Stimulated activated CD4-positive, alpha-beta T cell treated with anti-CD3 and anti-CD28 coated beads, TNF-alpha, amount 100 ng/mL, for 48 hours (primary cell): ENCODE results near the gene CCRL2.

ENCODE experiments used
- DNase-seq, 3 donors: peaks; one replicate each; pipeline ENCODE4 v3.0.0-alpha.2; 2020; ENCODE audit warnings: low read depth in 3 of 3

CCRL2 gene

DNA sequence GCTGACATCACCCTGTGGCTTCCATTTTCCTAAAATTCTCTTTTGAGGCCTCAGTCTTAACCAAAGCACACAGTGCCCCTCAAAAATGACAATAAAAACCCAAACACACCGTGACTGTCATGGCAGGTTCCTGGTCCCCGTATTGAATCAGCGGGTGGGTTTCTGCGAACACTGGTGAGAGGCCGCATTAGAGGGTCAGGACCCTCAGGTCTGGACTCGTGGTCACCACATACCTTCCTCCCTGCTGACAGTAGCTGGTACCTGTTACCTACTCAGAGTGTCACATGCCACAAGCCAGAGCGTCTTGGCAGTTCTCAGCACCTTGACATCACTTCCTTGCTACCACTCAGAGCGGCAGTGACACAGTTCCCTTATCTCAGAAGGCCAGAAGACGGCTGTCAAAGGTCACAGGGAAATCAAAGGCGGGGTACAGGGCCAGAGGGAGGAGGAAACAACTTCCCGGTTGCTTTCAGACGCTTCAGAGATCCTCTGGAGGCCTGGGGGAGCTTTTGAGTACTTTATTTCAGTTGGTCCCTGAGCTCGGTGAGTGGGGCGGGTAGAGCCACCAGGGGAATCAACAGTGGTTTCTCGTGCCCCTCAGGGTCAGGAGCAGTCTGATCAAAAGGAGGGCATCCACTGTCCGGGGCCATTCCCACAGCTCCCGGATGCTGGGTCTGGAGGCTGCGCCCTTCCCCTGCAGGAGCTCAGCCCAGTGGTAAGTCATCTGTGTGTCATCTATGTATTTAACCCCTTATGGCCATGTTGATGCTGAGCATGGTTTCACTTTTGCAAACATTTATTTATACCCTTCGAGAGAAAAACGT is at the start of gene CCRL2, which contains the start of gene CCR5AS:
TSS of gene CCRL2 (plus strand) at position 472 of the 824 bp plus-strand sequence. CDS start 821 bp downstream, outside the sequence.
TSS of gene CCR5AS (minus strand) at position 279 of the 824 bp plus-strand sequence.
- DNase-seq: peak; percentile 12 to 21 (median 20)

DNA sequence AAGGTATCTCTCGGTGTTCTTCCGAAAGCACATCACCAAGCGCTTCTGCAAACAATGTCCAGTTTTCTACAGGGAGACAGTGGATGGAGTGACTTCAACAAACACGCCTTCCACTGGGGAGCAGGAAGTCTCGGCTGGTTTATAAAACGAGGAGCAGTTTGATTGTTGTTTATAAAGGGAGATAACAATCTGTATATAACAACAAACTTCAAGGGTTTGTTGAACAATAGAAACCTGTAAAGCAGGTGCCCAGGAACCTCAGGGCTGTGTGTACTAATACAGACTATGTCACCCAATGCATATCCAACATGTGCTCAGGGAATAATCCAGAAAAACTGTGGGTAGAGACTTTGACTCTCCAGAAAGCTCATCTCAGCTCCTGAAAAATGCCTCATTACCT is 48.6 kb upstream of the CCRL2 start:
- no peak for DNase-seq

GRCh38 chr3:46359733-46360493 is 47.1 kb upstream of the CCRL2 start:
- DNase-seq: no peak

DNA sequence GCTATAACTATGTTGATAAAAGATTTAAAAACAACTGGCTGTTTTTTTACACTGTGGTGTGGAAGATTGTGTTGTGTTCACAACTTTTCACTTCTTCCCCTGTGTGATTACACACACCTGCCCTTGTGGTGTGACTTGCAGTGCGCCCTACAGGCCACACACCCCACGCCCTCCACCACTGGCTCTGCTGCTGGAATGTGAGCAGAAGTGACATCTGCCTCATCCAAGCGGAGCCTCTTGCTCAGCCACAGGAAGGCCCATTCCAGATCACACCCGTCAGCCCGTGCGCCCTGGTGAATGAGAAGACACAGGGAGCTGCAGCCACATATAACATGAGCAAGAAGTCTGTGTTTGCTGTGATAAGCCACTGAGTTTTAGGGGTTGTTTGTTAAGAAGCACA is 46.2 kb upstream of the CCRL2 start:
- DNase-seq: no peak

GRCh38 chr3:46361408-46362283 is 45.4 kb upstream of the CCRL2 start:
- no peak for DNase-seq

- no peak for DNase-seq
These were observed 42.0 kb upstream of the CCRL2 start for GRCh38 chr3:46365041-46365440.

GRCh38 chr3:46365737-46366524 is 41.1 kb upstream of the CCRL2 start:
- no peak for DNase-seq

DNA sequence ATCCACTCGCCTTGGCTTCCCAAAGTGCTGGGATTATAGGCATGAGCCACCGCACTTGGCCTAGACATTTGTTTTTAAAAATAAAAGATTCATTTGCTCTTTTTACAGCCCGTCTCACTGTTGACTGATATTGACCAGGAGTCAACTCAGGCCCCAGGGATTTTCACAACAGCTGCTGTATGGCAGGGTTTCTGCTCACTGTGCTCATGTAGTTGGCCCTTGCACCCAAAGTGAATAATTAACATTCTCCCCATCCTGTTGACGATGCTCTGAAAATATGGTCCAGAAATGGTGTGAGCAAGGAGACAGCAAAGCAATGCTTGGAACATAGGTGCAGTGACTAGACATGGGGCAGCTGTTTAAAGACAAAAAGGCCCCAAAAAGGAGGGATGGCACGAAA is 39.2 kb upstream of the CCRL2 start:
- no peak for DNase-seq

DNA sequence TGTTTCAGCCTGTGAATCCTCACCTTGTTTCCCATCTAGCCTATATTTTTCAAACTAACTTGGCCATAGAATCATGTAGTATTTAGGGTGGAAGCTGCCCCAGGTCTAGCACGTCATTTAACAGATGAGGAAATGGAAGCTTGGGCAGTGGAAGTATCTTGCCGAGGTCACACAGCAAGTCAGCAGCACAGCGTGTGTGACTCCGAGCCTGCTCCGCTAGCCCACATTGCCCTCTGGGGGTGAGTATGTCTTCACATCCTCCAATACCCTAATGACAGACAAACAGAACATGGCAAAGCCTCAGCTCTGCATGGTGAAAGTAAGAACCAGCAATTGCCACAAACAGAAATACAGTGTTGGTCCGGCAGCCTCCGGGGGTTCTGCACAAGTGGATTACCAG is 38.5 kb upstream of the CCRL2 start:
- DNase-seq: no peak

DNA sequence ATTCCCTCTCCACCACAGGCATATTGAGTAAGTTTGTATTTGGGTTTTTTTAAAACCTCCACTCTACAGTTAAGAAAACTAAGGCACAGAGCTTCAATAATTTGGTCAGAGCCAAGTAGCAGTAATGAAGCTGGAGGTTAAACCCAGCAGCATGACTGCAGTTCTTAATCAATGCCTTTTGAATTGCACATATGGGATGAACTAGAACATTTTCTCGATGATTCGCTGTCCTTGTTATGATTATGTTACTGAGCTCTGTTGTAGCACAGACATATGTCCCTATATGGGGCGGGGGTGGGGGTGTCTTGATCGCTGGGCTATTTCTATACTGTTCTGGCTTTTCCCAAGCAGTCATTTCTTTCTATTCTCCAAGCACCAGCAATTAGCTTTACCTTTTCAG is 37.9 kb upstream of the CCRL2 start:
- DNase-seq: no peak

DNA sequence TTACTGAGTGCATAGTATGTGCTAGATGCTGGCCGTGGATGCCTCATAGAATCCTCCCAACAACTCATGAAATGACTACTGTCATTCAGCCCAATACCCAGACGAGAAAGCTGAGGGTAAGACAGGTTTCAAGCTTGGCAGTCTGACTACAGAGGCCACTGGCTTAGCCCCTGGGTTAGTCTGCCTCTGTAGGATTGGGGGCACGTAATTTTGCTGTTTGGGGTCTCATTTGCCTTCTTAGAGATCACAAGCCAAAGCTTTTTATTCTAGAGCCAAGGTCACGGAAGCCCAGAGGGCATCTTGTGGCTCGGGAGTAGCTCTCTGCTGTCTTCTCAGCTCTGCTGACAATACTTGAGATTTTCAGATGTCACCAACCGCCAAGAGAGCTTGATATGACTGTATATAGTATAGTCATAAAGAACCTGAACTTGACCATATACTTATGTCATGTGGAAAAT is 37.4 kb upstream of the CCRL2 start:
- peak in 2 of 3 donors; percentile 20 to 27 for DNase-seq

- DNase-seq: no peak
These were observed 36.1 kb upstream of the CCRL2 start, which contains the start of gene CCR5 for GRCh38 chr3:46370839-46371518. Gene CCR5, plus strand, starts transcription at chr3:46370946. Its CDS starts 1,957 bp downstream, at chr3:46372903.

DNA sequence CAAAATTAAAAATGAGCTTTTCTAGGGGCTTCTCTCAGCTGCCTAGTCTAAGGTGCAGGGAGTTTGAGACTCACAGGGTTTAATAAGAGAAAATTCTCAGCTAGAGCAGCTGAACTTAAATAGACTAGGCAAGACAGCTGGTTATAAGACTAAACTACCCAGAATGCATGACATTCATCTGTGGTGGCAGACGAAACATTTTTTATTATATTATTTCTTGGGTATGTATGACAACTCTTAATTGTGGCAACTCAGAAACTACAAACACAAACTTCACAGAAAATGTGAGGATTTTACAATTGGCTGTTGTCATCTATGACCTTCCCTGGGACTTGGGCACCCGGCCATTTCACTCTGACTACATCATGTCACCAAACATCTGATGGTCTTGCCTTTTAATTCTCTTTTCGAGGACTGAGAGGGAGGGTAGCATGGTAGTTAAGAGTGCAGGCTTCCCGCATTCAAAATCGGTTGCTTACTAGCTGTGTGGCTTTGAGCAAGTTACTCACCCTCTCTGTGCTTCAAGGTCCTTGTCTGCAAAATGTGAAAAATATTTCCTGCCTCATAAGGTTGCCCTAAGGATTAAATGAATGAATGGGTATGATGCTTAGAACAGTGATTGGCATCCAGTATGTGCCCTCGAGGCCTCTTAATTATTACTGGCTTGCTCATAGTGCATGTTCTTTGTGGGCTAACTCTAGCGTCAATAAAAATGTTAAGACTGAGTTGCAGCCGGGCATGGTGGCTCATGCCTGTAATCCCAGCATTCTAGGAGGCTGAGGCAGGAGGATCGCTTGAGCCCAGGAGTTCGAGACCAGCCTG is 35.3 kb upstream of the CCRL2 start:
- no peak for DNase-seq

DNA sequence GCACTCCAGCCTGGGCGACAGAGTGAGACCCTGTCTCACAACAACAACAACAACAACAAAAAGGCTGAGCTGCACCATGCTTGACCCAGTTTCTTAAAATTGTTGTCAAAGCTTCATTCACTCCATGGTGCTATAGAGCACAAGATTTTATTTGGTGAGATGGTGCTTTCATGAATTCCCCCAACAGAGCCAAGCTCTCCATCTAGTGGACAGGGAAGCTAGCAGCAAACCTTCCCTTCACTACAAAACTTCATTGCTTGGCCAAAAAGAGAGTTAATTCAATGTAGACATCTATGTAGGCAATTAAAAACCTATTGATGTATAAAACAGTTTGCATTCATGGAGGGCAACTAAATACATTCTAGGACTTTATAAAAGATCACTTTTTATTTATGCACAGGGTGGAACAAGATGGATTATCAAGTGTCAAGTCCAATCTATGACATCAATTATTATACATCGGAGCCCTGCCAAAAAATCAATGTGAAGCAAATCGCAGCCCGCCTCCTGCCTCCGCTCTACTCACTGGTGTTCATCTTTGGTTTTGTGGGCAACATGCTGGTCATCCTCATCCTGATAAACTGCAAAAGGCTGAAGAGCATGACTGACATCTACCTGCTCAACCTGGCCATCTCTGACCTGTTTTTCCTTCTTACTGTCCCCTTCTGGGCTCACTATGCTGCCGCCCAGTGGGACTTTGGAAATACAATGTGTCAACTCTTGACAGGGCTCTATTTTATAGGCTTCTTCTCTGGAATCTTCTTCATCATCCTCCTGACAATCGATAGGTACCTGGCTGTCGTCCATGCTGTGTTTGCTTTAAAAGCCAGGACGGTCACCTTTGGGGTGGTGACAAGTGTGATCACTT is 34.3 kb upstream of the CCRL2 start:
- DNase-seq: no peak

- no peak for DNase-seq
These were observed 32.3 kb upstream of the CCRL2 start for GRCh38 chr3:46374755-46375154.

- DNase-seq: no peak
These were observed 31.8 kb upstream of the CCRL2 start for GRCh38 chr3:46375218-46375617.

- no peak for DNase-seq
These were observed 31.2 kb upstream of the CCRL2 start for GRCh38 chr3:46375814-46376213.

GRCh38 chr3:46378426-46378942 is 28.6 kb upstream of the CCRL2 start:
- peak; percentile 42 to 45 (median 44) for DNase-seq
